GM21528 (cell line): ENCODE data around the gene HAUS2.

Experiments used
- ATAC-seq: cut with Tn5 transposase; IDR thresholded peaks from one replicate; pipeline ENCODE4 v1.9.1; 2021; ENCODE audit warnings: mild to moderate bottlenecking, moderate library complexity; ENCODE audit not compliant: unreplicated experiment, low FRiP score

HAUS2 gene

DNA sequence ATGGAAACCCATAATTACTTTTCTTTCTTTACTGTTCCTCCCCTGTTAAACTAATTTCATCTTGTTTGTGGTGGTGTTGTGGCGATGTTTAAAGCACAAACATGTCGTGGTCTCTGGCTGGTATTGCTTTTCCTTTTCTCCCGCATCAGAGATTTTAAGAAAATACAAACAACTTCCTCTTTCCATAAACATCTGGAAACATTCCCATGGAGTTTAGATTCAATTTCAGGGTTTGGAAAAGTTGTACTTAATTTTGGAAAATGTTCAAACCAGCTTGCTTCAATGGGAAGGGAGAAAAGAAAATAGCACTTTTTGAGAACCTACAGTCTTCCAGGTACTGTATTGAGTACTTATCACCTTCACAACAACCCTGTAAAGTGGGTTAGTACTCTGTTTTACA lies 57.2 kb downstream of the HAUS2 start:
- no peak for ATAC-seq

DNA sequence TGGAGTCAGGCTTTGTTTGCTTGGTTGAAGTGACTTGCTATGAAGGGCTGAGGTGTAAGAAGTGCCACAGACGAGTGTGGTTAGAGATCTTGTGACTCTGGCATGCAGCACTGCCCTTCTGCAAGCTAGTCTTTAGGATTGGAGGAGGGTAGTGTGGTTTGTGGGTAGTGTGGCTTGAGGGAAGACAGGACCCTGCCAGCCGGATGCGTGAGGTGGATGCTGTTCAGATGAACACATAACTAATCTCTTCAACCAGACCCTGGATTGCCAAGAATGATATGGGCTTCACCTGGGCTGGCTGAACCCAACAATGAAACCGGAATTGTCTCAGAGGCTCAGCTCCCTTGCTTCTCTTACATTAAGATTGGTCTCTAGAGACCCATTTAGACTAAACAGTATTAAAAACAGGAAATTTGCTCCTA lies 59.5 kb downstream of the HAUS2 start:
- peak; percentile 62 for ATAC-seq

DNA sequence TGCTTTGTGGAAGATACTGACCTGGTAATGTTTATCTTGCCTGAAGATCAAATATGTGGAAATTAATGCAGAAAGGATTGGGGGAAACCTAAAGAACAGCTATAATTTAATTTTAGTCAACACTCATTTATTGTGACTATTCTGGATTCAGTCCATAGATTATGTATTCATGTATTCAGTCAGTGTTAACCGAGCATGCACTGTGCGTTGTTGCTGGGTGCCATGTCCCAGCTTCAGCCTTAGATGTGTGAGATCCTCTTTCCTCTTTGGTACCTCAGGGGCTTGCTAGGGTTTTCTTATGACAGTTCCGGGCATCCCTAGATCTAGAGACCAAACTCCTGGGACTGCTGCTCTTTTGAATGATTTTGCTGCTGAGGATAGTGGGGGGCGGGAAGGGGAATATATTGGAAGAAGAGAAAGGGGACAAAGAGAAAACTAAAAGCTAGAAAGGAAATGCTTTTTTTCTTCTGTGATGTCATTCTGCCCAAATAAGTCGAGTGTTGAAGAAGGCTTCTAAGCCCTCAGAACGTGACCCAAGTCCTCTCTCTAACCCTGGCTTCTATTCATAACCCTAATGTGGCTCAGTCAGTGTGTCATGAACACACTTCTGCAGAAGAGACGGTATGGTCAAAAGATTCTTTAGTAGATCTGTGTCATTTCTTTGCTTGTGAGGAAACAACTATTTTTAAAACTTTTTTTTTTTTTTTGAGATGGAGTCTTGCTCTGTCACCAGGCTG lies 60.3 kb downstream of the HAUS2 start:
- no peak for ATAC-seq

DNA sequence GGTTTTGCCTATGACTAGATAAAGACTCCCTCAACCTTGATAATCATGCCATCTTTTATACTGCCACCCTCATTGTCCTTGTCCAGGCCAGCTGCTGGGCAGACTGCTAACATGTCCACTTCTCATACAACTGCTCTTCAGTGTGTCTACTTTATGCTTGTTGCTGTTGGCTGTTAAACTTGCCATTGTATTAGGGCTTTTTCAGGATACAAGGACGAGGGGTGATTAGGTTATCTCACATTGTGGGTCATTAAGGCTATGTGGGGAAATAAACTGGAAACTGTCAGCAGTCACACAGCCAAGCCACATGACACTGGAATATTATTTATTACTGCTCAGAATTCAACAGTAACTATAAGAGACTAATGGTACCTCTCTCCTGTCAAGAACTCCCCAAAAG lies 62.9 kb downstream of the HAUS2 start:
- no peak for ATAC-seq

DNA sequence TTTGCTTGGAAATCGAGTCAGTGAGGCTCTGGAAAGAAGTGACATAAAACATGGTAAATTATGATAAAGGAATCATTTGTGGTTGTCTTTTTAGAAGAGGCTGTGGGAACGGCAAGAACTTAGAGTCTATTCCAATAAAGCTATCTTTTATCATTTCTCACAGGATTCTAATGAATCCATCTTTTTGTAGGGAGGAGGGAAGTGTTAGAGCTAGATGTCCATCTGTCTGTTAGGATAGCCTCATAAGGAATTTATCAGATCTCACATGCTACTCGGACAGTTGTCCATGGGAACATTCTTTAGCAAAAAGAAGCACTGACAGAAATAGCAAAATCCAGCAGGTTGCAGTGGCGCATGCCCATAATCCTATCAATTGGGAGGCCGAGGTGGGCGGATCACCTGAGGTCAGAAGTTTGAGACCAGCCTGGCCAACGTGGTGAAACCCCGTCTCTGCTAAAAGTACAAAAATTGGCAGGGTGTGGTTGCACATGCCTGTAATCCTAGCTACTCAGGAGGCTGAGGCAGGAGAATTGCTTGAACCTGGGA lies 63.8 kb downstream of the HAUS2 start:
- no peak for ATAC-seq

DNA sequence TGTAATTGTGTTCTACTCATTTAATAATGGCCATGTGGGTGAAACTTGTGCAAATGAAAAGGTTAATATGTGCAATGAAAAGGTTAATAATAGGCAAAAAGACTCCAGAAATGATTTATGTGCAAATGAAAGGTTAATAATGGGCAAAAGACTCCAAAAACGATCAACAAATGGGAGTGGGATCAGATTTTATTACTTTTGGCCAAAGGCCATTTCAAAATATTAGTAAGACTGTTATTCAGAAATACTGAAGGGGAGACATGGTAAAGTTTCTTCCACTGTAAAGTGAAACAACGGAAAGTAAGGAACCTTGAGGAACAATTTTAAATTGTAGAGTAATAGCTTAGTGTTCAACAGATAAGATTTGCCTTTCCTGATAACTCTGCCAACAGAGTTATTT lies 67.5 kb downstream of the HAUS2 start:
- ATAC-seq, result no peak
